HG02938 (cell line): ENCODE results near the gene CIBAR2.

Source experiments
- ATAC-seq: cut with Tn5 transposase; IDR thresholded peaks from one replicate; pipeline ENCODE4 v1.9.1; 2021; ENCODE audit warnings: mild to moderate bottlenecking, moderate library complexity; ENCODE audit not compliant: unreplicated experiment

CIBAR2 gene

GRCh38 chr16:85083051-85083639 is 29.1 kb downstream of the CIBAR2 start:
- ATAC-seq, result no peak

- ATAC-seq, result no peak
Measured at GRCh38 chr16:85082173-85083050, 29.9 kb downstream of the CIBAR2 start.

GRCh38 chr16:85081765-85082164 is 30.5 kb downstream of the CIBAR2 start:
- ATAC-seq, result no peak

GRCh38 chr16:85081038-85081437 is 31.2 kb downstream of the CIBAR2 start:
- ATAC-seq, result no peak

- ATAC-seq, result no peak
Measured at GRCh38 chr16:85079785-85080570, 32.3 kb downstream of the CIBAR2 start.

GRCh38 chr16:85078952-85079351 is 33.3 kb downstream of the CIBAR2 start:
- ATAC-seq, result no peak

- no peak for ATAC-seq
Measured at GRCh38 chr16:85078226-85078625, 34.0 kb downstream of the CIBAR2 start.

- ATAC-seq, result no peak
Measured at GRCh38 chr16:85077576-85078125, 34.6 kb downstream of the CIBAR2 start.

GRCh38 chr16:85077039-85077438 is 35.2 kb downstream of the CIBAR2 start:
- ATAC-seq, result no peak

GRCh38 chr16:85075236-85075924 is 36.9 kb downstream of the CIBAR2 start:
- no peak for ATAC-seq

GRCh38 chr16:85074225-85074914 is 37.9 kb downstream of the CIBAR2 start:
- ATAC-seq, result no peak

- ATAC-seq, result no peak
Measured at GRCh38 chr16:85072947-85073346, 39.3 kb downstream of the CIBAR2 start.

- ATAC-seq, result no peak
Measured at GRCh38 chr16:85072076-85072860, 40.0 kb downstream of the CIBAR2 start.

- ATAC-seq, result no peak
Measured at GRCh38 chr16:85069171-85069570, 43.1 kb downstream of the CIBAR2 start.

- ATAC-seq, result no peak
Measured at GRCh38 chr16:85068746-85069145, 43.5 kb downstream of the CIBAR2 start.

GRCh38 chr16:85067426-85067825 is 44.8 kb downstream of the CIBAR2 start:
- no peak for ATAC-seq

GRCh38 chr16:85067024-85067423 is 45.2 kb downstream of the CIBAR2 start:
- ATAC-seq, result no peak

- ATAC-seq, result no peak
Measured at GRCh38 chr16:85066346-85066885, 45.9 kb downstream of the CIBAR2 start.

GRCh38 chr16:85065099-85065498 is 47.2 kb downstream of the CIBAR2 start:
- no peak for ATAC-seq
